Left colon (tissue), 2 donors: ENCODE measurements around the gene PRPS2. TPM values are rescaled to one million over a fixed set of nuclear protein-coding genes. Genes with fewer than 3 reads are reported as not detected.

Experiments used
- ATAC-seq: fragments of 200-7000 bp; cut with Tn5 transposase; one replicate; pipeline ENCODE4 v1.9.1; 2020; ENCODE audit warnings: mild to moderate bottlenecking, moderate library complexity
- DNase-seq, 2 donors: peaks; one replicate each; pipeline ENCODE4 v3.0.0-alpha.2; 2020
- intact Hi-C, 2 donors: fragments of 100-400 bp; cut with DNase I in 1 of 2; cut with micrococcal nuclease in 1 of 2; formaldehyde crosslinking; loops; one replicate each; pipeline versions ENCODE4 v1.11.2 to v1.14.0; 2022; cut with DNase I, micrococcal nuclease
- total RNA-seq, 2 donors: library from RNA; stranded (reverse); fragmentation: NEBNext Ultra II Directional; extraction: Animal tissue kit (Norgen Biotek cat#: 25700); gene quantifications; one replicate each; pipeline ENCODE4 v1.2.1, GENCODE V29; 2021
- donor health status: DM: no; HTN: no; CAD: no.
- donor health status: DM: yes; HTN: yes; CAD: no.

PRPS2 gene
- total RNA-seq, 2 donors from 2014 or later = 45.1 to 57.0 TPM

DNA sequence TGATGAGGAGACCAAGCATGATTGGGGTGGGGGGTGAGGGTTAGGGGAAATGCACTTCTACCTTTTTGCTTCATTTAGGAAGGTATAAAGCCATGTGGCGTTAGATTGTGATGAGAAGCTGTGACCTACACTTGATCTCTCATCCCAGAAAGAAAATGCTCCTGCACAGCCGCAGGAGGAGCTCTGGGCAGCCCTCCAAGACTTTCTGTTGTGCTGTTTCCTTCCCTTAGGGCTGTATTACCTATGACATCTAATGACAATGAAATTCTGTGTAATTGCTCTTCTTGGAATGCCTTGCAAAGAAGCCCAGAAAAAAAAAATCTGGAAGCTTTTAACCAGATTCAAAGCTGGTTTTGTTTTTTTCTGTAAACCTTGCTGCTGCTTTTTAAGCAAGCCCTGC is 13.4 kb downstream of the PRPS2 start:
- peak; percentile 72 for ATAC-seq
- intact Hi-C loops = no loop called here
- peak in 1 of 2 donors; percentile 32 for DNase-seq

DNA sequence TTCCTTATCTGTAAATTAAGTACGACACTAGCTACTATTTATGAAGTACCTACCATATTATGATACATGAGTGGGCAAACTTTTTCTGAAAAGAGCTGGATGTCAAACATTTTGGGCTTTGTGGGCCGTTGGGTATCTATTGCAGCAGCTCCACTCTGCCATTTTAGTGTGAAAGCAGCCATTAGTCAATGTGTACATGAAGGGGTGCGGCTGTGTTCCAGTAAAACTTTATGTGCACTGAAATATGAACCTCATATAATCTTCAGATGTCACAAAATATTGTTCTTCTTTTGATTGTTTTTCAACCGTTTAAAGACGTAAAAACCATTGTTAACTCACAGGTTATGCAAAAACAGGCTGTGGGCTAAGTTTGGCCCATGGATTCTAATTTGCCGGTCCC is 14.1 kb downstream of the PRPS2 start:
- no peak for DNase-seq
- intact Hi-C loops = no loop called here
- ATAC-seq = peak; percentile 91

DNA sequence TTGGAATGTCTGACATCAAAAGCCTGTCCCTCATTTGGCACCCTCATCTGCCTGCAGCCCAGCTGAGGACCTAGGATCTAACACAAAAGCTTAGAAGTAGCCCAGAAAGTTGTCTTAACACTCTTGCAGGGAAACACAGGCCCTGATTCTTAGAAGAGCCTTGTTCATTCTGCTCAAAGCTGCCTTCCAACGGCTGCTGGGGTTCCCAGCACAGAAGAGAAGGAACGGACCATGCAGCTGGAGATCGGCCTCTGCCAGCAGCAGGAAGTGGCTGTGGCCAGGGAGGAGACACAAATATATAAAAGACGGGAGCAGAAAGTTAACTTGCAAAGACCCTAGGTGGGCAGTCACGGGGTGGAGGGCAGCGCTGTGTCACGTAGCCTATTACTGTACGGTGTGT is 20.4 kb downstream of the PRPS2 start:
- DNase-seq (no peak), ATAC-seq (no peak)
- intact Hi-C loops = no loop called here

DNA sequence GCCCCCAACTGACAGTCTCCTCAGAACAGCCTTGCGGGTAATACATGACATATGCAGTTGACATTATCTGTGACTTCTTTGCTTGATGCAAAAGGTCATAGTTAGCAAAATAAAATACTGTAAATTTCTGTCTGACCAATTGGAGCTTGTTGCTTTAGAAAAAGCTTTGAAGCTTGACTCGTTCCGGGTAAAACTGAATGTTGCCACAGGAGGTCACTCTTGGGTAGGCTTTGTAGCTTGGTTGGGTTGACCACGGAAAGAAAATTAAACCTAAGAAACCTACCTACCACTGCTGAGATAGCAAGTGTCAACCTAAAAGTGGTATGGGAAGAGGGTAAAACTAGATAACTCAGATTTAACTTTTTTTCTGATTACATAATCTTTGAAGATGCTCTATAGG is 23.2 kb downstream of the PRPS2 start:
- DNase-seq (peak in 1 of 2 donors; percentile 43), ATAC-seq (peak; percentile 70)
- intact Hi-C loops = no loop called here

DNA sequence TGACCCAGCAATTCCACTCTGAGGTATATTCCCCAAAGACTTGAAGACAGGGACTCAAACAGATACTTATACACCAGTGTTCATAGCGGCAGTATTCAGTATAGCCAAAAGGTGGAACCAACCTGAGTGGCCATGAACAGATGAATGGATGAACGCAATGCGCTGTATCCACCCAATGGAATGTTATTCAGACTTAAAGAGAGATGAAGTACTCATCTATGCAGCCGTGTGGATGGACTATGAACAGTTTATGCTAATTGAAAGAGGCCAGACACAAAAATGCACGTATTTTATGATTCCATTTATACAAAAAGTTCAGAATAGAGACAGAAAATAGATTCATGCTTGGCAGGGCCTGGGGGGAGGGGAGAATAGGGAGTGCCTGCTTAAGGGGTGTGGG is 26.3 kb downstream of the PRPS2 start:
- DNase-seq (no peak), ATAC-seq (no peak)
- intact Hi-C loops = loop anchor here in 1 of 2 donors (5.0 kb wide), 1 partner anchor 75 kb away; no protein-coding TSS in a partner anchor

DNA sequence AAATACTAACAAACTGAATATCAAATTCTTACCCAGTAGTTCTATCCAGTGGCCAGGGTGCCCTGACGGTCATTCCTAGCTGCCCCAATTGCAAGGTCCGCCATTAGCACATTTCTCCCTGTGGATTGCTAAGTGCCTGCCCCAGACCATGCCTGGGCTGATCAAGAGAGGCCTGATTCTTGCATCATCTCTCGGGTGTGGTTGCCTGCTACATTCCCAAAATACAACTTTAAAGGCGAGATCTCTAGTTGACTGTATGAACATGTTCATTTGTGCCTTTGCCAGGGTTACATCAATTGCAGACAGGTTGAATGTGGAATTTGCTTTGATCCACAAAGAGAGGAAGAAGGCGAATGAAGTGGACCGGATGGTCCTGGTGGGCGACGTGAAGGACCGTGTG is 28.0 kb downstream of the PRPS2 start:
- ATAC-seq (no peak), DNase-seq (no peak)
- intact Hi-C loops = loop anchor here in 1 of 2 donors (5.0 kb wide), 1 partner anchor 73 kb away; no protein-coding TSS in a partner anchor

DNA sequence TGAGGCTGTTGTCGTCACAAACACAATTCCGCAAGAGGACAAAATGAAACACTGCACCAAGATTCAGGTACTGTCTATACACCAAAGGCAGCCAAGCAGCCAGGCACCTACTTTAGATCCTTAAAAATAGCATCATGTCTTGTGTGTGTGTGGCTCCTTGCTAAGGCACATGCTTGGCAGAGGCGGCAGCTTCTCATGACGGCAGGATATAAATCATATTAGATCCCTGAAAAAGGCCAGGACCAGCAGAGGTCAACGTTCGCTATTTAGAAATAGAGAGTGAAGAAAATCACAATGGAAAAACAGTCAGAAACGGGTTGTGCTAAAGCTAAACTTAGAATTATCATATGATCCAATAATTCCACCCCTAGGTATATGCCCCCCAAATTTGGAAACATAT is 29.5 kb downstream of the PRPS2 start:
- ATAC-seq = no peak
- intact Hi-C loops = no loop called here
- no peak for DNase-seq

DNA sequence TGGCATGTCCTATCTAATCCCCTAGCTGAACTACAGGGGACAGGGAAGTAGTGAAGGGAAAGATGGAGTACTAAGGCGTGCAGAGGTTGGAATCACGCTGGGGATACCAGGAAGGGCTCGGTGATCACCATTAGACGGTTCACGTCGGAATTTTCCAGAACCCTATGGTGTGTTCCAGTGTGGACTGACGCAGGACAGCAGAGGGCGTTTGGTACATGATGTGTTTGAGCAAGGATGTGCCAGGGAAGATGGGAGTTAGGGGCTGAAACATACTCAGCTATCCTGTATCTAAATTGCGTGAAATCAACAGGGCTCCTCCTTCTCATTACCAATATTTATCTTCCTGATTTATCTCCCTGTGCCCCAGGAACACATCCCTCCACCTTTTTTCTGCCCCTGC is 33.7 kb downstream of the PRPS2 start:
- ATAC-seq (no peak), DNase-seq (no peak)
- intact Hi-C loops = no loop called here

DNA sequence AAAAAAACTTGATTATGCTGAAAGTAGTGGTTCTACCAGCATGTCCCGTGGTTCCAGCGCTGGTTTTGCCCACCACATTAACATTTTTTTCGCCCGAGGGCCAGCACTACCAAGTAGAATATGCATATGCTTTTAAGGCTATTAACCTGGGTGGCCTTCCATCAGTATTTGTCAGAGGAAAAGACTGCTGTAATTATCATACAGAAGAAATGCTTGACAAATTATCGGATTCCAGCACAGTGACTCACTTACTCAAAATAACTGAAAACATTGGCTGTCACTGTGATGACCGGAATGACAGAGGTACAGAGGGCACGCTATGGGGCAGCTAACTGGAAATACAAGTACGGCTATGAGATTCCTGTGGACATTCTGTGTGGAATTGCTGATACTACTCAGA is 34.6 kb downstream of the PRPS2 start:
- DNase-seq = no peak
- ATAC-seq = no peak
- intact Hi-C loops = no loop called here

DNA sequence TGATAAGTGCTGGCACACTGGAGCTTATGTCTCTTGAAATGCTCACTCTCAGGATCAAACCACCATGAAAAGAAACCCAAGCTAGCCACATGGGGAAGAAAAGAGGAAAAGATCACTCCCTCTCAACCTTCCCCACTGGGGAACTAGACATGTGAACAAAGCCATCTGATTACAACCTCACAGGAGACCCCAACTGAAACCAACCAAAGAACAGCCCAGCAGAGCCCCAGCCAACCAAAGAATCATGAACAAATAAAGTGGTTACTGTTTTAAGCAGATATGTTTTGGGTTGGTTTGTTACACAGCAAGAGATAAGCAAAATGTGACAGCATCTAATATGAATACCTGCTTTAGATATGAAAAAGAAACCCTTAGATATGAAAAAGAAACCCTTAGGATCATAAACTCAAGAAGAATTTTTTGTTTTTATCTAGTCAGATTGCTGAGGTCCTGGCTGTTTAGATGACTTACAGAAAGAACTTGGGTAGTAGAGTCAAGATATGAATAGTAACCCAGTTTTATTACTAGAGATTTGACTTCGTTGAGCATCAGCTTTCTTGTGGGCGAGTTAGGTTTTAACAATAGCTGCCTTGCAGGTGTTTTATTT is 52.0 kb downstream of the PRPS2 start:
- ATAC-seq = no peak
- intact Hi-C loops = no loop called here
- no peak for DNase-seq

DNA sequence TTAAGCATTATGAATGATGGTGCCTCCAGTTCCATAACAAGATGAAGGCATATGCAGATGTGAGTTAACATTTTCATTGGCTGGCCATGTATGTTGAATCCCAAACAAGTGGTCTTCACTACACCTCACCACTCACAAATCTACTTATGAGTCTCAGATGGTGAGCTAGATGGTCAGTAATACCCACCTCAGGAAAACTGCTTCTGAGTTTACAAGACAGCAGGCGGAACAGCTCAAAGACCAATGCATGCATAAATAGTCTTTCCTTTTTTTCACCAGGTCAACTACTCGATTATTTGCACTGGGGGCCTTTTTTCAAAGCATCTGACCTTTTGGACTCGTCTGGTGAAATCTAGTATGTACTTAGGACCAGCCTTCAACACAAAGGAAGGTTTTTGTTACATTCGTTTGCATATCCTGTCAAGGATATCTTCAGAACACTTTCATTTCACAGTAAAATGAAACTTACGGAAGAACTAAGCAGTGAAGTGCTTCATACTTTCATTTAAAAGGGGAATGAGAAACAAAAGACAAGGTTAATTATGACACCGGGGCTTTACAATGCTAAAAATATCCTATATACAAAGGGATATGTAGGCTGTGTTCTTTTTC is 52.6 kb downstream of the PRPS2 start:
- peak; percentile 36 for ATAC-seq
- DNase-seq = no peak
- intact Hi-C loops = no loop called here

DNA sequence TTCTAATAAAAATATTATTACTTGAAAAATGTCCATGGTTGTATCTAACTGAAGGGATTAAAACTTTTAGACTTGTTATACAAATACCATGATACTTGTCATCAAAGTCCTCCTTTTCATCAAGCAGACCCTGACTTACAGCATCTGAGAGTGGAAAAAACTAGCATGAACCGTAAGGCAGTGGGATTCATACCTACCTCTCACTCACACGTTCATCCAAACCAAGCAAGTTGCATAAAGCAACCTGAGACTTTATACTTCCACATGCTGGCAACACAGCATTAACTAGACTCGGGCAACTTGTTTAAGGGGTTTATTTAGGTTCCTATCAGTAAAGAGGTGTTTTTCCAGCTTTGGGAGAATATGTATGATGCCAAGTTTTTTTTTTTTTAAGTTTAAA is 53.1 kb downstream of the PRPS2 start:
- no peak for ATAC-seq
- no peak for DNase-seq
- intact Hi-C loops = no loop called here

DNA sequence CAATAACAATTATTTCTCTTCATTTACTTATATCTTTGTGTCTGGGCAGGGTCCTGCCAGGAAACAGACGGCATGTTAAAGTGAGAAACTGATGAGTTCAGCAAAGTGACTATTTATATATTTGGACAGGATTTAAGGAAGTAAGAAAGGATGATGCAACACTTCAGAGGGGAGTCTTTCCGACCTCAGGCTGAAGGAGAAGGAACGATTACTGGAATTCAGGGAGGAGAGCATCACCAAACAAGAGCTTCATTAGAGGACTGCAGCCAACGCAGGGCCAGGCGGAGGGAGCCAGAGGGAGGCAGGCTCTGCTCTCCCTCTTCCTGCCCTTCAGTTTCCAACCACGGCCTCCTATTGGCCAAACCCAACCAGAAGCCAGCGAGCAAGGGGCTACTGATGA is 74.1 kb downstream of the PRPS2 start:
- ATAC-seq (no peak), DNase-seq (no peak)
- intact Hi-C loops = no loop called here

DNA sequence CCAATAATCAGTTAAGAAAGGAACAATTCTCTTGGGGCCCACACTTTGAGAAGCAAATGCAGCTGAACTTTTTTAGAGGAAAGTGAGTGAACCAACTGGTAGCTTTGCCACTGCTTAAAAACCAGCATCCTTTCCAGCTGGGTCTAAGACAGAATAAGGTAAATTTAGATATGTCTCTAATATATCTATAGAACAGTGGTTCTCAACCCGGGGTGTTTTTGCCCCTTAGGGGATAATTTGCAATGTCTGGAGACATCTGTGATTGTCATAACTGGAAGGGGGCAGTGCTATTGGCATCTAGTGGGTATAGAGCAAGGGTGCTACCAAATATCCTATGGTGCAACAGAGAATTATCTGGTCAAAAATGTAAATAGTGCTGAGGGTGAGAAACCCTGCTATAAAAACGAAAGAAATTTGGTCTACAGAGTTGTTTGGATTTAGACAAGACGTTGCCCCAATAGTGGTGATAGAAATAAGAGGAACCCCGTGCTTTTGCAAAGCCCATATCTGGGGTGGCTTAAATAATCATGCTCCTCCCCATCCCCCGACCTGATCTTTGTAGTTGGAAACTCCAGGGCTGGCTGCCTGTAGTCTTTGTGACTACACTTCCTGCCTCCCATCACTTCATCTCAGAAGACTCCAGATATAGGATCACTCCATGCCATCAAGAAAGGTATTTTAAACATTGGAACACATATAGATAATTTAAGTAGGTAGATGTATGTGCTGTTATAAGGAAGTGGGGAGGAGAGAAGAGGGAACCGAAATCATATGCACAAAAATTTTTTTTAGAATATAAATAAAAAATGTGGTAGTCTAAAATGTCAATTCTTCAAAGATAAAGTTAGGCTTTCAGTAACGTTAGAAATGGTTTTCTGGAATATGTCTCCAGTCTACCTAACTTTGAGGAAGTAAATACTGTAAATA is 75.5 kb downstream of the PRPS2 start, which contains the start of gene TLR7:
Gene TLR7, plus strand, starts transcription at position 622 of the 927 bp plus-strand sequence. CDS start 507 bp downstream, outside the sequence.
- no peak for ATAC-seq
- intact Hi-C loops = no loop called here

DNA sequence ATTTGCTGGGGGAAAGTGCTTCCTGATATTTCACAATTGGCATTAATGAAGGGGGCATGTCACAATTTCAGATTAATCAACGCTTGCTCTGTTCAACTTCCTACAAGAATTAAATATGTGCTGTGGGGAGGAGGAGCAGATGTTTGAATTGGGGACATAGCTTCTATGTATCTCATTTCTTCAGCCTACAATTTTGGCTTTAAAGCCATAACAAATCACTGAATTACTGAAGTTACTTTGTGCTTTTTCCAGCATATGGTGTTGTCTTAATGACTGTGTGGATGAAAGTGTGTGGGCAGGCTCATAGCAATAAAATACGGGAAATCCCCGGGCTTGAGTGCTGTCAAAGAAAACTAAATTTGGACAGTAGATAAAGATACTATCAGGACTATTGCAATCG is 76.5 kb downstream of the PRPS2 start:
- intact Hi-C loops = no loop called here
- ATAC-seq (no peak), DNase-seq (no peak)

More for the DNA sequence above, 75.5 kb downstream of the PRPS2 start, which contains the start of gene TLR7:
- no peak for DNase-seq

DNA sequence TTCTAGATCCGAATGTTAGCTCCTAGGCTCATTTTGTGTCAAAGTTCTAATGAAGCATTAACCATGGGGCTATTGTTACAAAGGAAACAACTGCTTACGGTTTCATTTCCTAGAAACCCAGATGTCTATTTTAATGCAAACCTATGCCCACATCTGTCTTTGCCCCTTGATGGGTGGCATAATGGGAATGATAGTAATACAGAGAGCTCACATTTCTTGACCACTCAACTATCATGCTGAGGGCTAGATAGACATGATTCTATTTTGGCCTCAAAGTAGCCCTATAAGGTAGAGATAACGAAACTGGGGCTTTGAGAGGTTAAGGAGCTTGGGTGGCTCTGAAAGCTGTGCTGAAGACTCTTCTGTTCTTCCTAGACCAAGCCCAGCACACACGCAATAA is 77.5 kb downstream of the PRPS2 start:
- intact Hi-C loops = no loop called here
- ATAC-seq (no peak), DNase-seq (no peak)

DNA sequence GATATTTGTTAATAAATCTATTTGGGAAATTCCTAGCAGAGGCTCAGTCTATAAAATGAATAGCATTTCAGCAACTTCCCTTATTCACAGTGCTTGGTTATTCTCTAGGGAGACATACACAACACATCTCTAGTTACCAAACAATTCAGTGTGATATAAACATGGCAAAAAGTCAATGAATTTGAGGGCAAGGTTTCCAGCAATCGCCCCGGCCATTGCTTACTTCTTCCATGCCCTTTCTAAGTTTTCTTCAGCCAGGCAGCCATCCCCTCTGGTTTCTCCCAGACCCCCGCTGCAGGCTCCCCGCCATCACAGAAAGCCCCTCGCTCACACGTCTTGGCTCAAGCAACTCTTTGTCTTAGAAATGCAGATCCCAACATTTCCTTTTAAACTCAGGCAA is 80.0 kb downstream of the PRPS2 start:
- ATAC-seq = no peak
- no peak for DNase-seq
- intact Hi-C loops = no loop called here

DNA sequence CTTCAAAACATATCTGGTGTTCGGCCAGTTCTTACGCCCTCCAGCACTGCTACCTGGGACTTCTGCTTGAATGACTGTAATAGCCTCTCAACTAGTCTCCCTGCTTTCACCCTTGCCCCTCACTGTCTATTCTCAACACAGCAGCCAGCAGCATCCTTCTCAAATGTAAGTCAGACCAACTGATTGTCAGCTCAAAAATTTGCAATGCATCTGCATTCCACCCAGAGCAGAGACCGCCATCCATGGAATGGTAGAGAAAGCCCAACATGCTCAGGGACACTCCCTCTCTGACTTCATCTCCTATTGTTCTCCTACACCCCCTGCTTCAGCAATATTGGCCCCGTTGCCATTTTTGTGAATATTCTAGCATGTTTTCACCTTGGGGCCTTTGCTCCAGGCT is 81.5 kb downstream of the PRPS2 start:
- ATAC-seq = no peak
- intact Hi-C loops = no loop called here
- DNase-seq = no peak
